GM12878 (cell line): Measurements from ENCODE around the gene FUBP3. TPM values are rescaled to one million over a fixed set of nuclear protein-coding genes. Genes with fewer than 3 reads are reported as not detected.

Source experiments
- ATAC-seq: fragments of 200-7000 bp; cut with Tn5 transposase; 3 replicates; pipeline ENCODE4 v1.9.1; 2020; ENCODE audit warnings: mild to moderate bottlenecking, moderate library complexity
- BruUV-seq: library from RNA; stranded (reverse); fragments of 400-500 nt; replicated peaks from 2 replicates; lab custom pipeline; 2021; lab: Mats Ljungman, UMichigan
- CTCF ChIA-PET: fragments of 300-600 bp; sonication (Branson Sonifier 250); formaldehyde crosslinking; extraction: SDS; loops from one replicate; lab custom pipeline; 2021; ENCODE audit warnings: inconsistent platforms; lab: Yijun Ruan, JAX
- POLR2A ChIA-PET: fragments of 350-600 bp; formaldehyde crosslinking; extraction: SDS; loops from one replicate; lab custom pipeline; 2021; ENCODE audit warnings: inconsistent platforms; lab: Charles Lee
- RAD21 ChIA-PET: fragments of 300-600 bp; sonication (Branson Sonifier 250); formaldehyde crosslinking; loops from one replicate; lab custom pipeline; 2023; ENCODE audit warnings: antibody characterized with exemption; ENCODE audit not compliant: unreplicated experiment; lab: Charles Lee
- SMC1A ChIA-PET: fragments of 300-600 bp; sonication (Branson Sonifier 250); formaldehyde crosslinking; loops from one replicate; lab custom pipeline; 2023; ENCODE audit not compliant: unreplicated experiment, uncharacterized antibody; lab: Charles Lee
- DNase-seq: peaks from one replicate; pipeline ENCODE4 v3.0.0-alpha.2; 2011; ENCODE audit warnings: low read depth, low spot score
- FAIRE-seq: peaks from 3 replicates; lab custom pipeline; 2011; peaks lifted over from hg19 to GRCh38; lab: Jason Lieb, UNC
- H2AFZ ChIP-seq: 2 replicates; pipeline ENCODE4 v1.6.0; 2011; ENCODE audit warnings: low read depth, low read length, control low read depth; ENCODE audit not compliant: control insufficient read depth
- H3K27ac ChIP-seq: 2 replicates; pipeline ENCODE4 v1.5.1; 2011; ENCODE audit warnings: control low read depth; ENCODE audit not compliant: control insufficient read depth, insufficient read depth
- H3K27me3 ChIP-seq, 2 experiments: replicated peaks in 1 of 2; 2 replicates each; pipeline versions ENCODE4 v1.6.0 to v1.6.1; 2011; ENCODE audit warnings: low read length in 1 of 2; ENCODE audit not compliant: control insufficient read depth in 2 of 2, insufficient read depth in 2 of 2
- H3K36me3 ChIP-seq, 2 experiments: 2 replicates each; pipeline ENCODE4 v1.5.1; 2011; ENCODE audit warnings: low read length in 1 of 2; ENCODE audit not compliant: control insufficient read depth in 2 of 2, insufficient read depth in 2 of 2
- H3K4me1 ChIP-seq: 2 replicates; pipeline ENCODE4 v1.6.1; 2011; ENCODE audit warnings: mild to moderate bottlenecking, low read length, moderate library complexity, mixed read lengths; ENCODE audit not compliant: control insufficient read depth, insufficient read depth
- H3K4me2 ChIP-seq: 2 replicates; pipeline ENCODE4 v1.6.0; 2011; ENCODE audit warnings: control low read depth; ENCODE audit not compliant: control insufficient read depth, insufficient read depth
- H3K4me3 ChIP-seq: fragments of 200-600 bp; sonication (generic); 2 replicates; pipeline ENCODE4 v1.5.1; 2016
- H3K79me2 ChIP-seq: 2 replicates; pipeline ENCODE4 v1.6.0; 2011; ENCODE audit warnings: low read length; ENCODE audit not compliant: control insufficient read depth, insufficient read depth
- H3K9ac ChIP-seq: 2 replicates; pipeline ENCODE4 v1.8.0; 2011; ENCODE audit warnings: low read length, control low read depth, mixed read lengths; ENCODE audit not compliant: control insufficient read depth, insufficient read depth
- H3K9me3 ChIP-seq: replicated peaks from 3 replicates; pipeline ENCODE4 v1.5.1; 2011; ENCODE audit warnings: mild to moderate bottlenecking, low read length; ENCODE audit not compliant: control insufficient read depth, insufficient read depth
- H4K20me1 ChIP-seq: 2 replicates; pipeline ENCODE4 v1.6.0; 2011; ENCODE audit not compliant: control insufficient read depth, insufficient read depth
- BRCA1 ChIP-seq: IDR thresholded peaks from 2 replicates; pipeline ENCODE4 v1.6.1; 2011; ENCODE audit warnings: low read depth, low read length, improper control_type of control experiment
- CBX5 ChIP-seq: sonication (generic); IDR thresholded peaks from 2 replicates; pipeline ENCODE4 v1.6.1; 2016; ENCODE audit warnings: low read depth, moderate library complexity, mild to moderate bottlenecking, inconsistent platforms
- EP300 ChIP-seq, 2 experiments: fragments of 150-350 bp in 1 of 2; IDR thresholded peaks; 2 replicates each; pipeline ENCODE4 v1.6.1; 2011 to 2012; ENCODE audit warnings: low read depth in 2 of 2, low read length in 2 of 2, borderline replicate concordance in 1 of 2, improper control_type of control experiment in 1 of 2, inconsistent platforms in 1 of 2; ENCODE audit not compliant: control insufficient read depth in 1 of 2
- ESRRA ChIP-seq: IDR thresholded peaks from 2 replicates; pipeline ENCODE4 v1.6.1; 2012; ENCODE audit warnings: mild to moderate bottlenecking, low read length, improper control_type of control experiment
- ETV6 ChIP-seq, 2 experiments: fragments of 450-650 bp in 1 of 2; IDR thresholded peaks in 1 of 2; conservative IDR thresholded peaks in 1 of 2; 2 replicates each; pipeline ENCODE4 v1.6.1; 2014; ENCODE audit warnings: antibody characterized with exemption in 1 of 2, borderline replicate concordance in 1 of 2, low read depth in 1 of 2, mild to moderate bottlenecking in 1 of 2, moderate library complexity in 1 of 2
- NFYA ChIP-seq: IDR thresholded peaks from 2 replicates; pipeline ENCODE4 v1.6.1; 2011; ENCODE audit warnings: low read depth, mild to moderate bottlenecking, low read length, improper control_type of control experiment, borderline replicate concordance
- NRF1 ChIP-seq: conservative IDR thresholded peaks from 2 replicates; pipeline ENCODE4 v1.6.1; 2011; ENCODE audit warnings: mild to moderate bottlenecking, low read depth, low read length, improper control_type of control experiment
- SMAD1 ChIP-seq: fragments of 450-650 bp; IDR thresholded peaks from 2 replicates; pipeline ENCODE4 v1.6.1; 2018; ENCODE audit warnings: mild to moderate bottlenecking, low read depth; ENCODE audit not compliant: partially characterized antibody
- TBL1XR1 ChIP-seq: IDR thresholded peaks from 2 replicates; pipeline ENCODE4 v1.6.1; 2012; ENCODE audit warnings: low read depth, low read length, improper control_type of control experiment
- TCF7 ChIP-seq: IDR thresholded peaks from 2 replicates; pipeline ENCODE4 v1.6.1; 2014; ENCODE audit warnings: antibody characterized with exemption, borderline replicate concordance
- YBX1 ChIP-seq: fragments of 450-650 bp; IDR thresholded peaks from 2 replicates; pipeline ENCODE4 v1.6.1; 2016; ENCODE audit warnings: antibody characterized with exemption
- ZNF217 ChIP-seq: fragments of 450-650 bp; IDR thresholded peaks from 2 replicates; pipeline ENCODE4 v1.6.1; 2017; ENCODE audit warnings: antibody characterized with exemption, mild to moderate bottlenecking
- WGBS: methylation state at CpG from one replicate; pipeline ENCODE4 v1.1.6; 2016; ENCODE audit warnings: low lambda C conversion rate; ENCODE audit not compliant: insufficient replicate concordance, insufficient coverage; ENCODE audit errors: missing lambda C conversion rate; 5-methylcytosine and 5-hydroxymethylcytosine counted together
- in situ Hi-C: fragments of 300-500 bp; cut with MboI; formaldehyde crosslinking; loops from 9 replicates; pipeline ENCODE4 v1.14.3; 2018; ENCODE audit warnings: mixed read lengths
- intact Hi-C: fragments of 100-400 bp; cut with micrococcal nuclease; formaldehyde crosslinking; loops from one replicate; pipeline ENCODE4 v1.14.2; 2022; ENCODE audit not compliant: unreplicated experiment
- polyA plus RNA-seq, 11 experiments: library from polyadenylated mRNA; depleted of rRNA in 4 of 11; unstranded in 6 of 11; stranded (reverse) in 5 of 11; fragments of >200 nt; fragmentation: Nextera tagmentation in 4 of 11; fragmentation: Illumina TruSeq in 1 of 11; extraction: Ambion mirVana in 4 of 11; extraction: Trizol in 1 of 11; gene quantifications; 1 replicate in 1 of 11; 2 replicates in 10 of 11; pipeline versions ENCODE4 v1.2.1 to v1.2.3, GENCODE V29; 2011 to 2016; ENCODE audit warnings: inconsistent platforms in 2 of 11, missing spikeins in 2 of 11, low read depth in 1 of 11
- total RNA-seq, 4 experiments: library from RNA; depleted of rRNA in 3 of 4; stranded (reverse); fragments of >200 nt in 3 of 4; fragmentation: Illumina TruSeq in 1 of 4; extraction: Trizol in 1 of 4; gene quantifications; 2 replicates each; pipeline versions ENCODE4 v1.2.1 to v1.2.3, GENCODE V29; 2013 to 2021
- TF ChIP-seq, protein P1 (sequence below): IDR thresholded peaks from 2 replicates; pipeline ENCODE4 v1.6.1; 2012; ENCODE audit warnings: mild to moderate bottlenecking, low read depth, low read length
- TF ChIP-seq, protein P2 (sequence below): fragments of 450-650 bp; IDR thresholded peaks from 2 replicates; pipeline ENCODE4 v1.6.1; 2017; ENCODE audit warnings: mild to moderate bottlenecking, moderate library complexity
- TF ChIP-seq, protein P3 (sequence below): fragments of 450-650 bp; IDR thresholded peaks from 2 replicates; pipeline ENCODE4 v1.6.1; 2018; ENCODE audit warnings: mild to moderate bottlenecking, low read depth, moderate library complexity; ENCODE audit not compliant: partially characterized antibody

The FUBP3 gene
- total and polyA plus RNA-seq, 10 of the 15 experiments (the other 5 are each of a cell fraction or from before 2014, with no cell fraction given), result 2.4 to 49.4 (median 37.2) TPM

DNA sequence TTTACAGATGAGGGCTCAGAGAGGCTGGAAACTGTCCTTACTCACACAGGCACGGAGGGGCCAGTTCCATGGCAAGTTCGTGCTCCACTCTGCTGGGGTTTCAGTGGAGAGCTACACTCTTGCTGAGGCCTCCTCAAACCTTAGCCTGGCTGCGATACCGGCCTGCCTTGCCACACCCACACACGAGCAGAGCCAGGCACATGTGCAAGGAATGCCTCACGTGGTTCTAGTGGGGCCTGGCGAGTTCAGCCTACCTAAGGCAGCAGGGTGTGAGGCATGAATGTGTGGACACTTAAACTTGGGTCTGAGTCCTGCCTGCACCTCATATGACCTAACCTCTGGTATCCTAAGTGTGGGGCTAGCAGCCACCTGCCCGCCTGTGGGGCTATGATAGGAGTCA is 63.5 kb downstream of the FUBP3 start:
- FAIRE-seq, result no peak
- H3K9ac ChIP-seq, result no peak overlapping the region
- TF ChIP-seq, protein P1, sequence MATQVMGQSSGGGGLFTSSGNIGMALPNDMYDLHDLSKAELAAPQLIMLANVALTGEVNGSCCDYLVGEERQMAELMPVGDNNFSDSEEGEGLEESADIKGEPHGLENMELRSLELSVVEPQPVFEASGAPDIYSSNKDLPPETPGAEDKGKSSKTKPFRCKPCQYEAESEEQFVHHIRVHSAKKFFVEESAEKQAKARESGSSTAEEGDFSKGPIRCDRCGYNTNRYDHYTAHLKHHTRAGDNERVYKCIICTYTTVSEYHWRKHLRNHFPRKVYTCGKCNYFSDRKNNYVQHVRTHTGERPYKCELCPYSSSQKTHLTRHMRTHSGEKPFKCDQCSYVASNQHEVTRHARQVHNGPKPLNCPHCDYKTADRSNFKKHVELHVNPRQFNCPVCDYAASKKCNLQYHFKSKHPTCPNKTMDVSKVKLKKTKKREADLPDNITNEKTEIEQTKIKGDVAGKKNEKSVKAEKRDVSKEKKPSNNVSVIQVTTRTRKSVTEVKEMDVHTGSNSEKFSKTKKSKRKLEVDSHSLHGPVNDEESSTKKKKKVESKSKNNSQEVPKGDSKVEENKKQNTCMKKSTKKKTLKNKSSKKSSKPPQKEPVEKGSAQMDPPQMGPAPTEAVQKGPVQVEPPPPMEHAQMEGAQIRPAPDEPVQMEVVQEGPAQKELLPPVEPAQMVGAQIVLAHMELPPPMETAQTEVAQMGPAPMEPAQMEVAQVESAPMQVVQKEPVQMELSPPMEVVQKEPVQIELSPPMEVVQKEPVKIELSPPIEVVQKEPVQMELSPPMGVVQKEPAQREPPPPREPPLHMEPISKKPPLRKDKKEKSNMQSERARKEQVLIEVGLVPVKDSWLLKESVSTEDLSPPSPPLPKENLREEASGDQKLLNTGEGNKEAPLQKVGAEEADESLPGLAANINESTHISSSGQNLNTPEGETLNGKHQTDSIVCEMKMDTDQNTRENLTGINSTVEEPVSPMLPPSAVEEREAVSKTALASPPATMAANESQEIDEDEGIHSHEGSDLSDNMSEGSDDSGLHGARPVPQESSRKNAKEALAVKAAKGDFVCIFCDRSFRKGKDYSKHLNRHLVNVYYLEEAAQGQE, result no peak
- TF ChIP-seq, protein P2, sequence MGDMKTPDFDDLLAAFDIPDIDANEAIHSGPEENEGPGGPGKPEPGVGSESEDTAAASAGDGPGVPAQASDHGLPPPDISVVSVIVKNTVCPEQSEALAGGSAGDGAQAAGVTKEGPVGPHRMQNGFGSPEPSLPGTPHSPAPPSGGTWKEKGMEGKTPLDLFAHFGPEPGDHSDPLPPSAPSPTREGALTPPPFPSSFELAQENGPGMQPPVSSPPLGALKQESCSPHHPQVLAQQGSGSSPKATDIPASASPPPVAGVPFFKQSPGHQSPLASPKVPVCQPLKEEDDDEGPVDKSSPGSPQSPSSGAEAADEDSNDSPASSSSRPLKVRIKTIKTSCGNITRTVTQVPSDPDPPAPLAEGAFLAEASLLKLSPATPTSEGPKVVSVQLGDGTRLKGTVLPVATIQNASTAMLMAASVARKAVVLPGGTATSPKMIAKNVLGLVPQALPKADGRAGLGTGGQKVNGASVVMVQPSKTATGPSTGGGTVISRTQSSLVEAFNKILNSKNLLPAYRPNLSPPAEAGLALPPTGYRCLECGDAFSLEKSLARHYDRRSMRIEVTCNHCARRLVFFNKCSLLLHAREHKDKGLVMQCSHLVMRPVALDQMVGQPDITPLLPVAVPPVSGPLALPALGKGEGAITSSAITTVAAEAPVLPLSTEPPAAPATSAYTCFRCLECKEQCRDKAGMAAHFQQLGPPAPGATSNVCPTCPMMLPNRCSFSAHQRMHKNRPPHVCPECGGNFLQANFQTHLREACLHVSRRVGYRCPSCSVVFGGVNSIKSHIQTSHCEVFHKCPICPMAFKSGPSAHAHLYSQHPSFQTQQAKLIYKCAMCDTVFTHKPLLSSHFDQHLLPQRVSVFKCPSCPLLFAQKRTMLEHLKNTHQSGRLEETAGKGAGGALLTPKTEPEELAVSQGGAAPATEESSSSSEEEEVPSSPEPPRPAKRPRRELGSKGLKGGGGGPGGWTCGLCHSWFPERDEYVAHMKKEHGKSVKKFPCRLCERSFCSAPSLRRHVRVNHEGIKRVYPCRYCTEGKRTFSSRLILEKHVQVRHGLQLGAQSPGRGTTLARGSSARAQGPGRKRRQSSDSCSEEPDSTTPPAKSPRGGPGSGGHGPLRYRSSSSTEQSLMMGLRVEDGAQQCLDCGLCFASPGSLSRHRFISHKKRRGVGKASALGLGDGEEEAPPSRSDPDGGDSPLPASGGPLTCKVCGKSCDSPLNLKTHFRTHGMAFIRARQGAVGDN, result no peak
- TF ChIP-seq TCF7 (no peak), ZNF217 (no peak), BRCA1 (no peak), TBL1XR1 (no peak), CBX5 (no peak), NRF1 (no peak), NFYA (no peak), EP300 (IDR thresholded peaks at IDR 0.05; ENCODE audit: borderline replicate concordance in 1 of 2, control insufficient read depth in 1 of 2, low read depth in 2 of 2, low read length in 2 of 2) (no peak), YBX1 (no peak), SMAD1 (no peak), ETV6 (conservative IDR thresholded peaks at IDR 0.05 in 1 of 2, IDR thresholded peaks at IDR 0.05 in 1 of 2; ENCODE audit: borderline replicate concordance in 1 of 2, low read depth in 1 of 2) (no peak), ESRRA (no peak)
- TF ChIP-seq, protein P3, sequence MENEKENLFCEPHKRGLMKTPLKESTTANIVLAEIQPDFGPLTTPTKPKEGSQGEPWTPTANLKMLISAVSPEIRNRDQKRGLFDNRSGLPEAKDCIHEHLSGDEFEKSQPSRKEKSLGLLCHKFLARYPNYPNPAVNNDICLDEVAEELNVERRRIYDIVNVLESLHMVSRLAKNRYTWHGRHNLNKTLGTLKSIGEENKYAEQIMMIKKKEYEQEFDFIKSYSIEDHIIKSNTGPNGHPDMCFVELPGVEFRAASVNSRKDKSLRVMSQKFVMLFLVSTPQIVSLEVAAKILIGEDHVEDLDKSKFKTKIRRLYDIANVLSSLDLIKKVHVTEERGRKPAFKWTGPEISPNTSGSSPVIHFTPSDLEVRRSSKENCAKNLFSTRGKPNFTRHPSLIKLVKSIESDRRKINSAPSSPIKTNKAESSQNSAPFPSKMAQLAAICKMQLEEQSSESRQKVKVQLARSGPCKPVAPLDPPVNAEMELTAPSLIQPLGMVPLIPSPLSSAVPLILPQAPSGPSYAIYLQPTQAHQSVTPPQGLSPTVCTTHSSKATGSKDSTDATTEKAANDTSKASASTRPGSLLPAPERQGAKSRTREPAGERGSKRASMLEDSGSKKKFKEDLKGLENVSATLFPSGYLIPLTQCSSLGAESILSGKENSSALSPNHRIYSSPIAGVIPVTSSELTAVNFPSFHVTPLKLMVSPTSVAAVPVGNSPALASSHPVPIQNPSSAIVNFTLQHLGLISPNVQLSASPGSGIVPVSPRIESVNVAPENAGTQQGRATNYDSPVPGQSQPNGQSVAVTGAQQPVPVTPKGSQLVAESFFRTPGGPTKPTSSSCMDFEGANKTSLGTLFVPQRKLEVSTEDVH, result no peak

More for the DNA sequence above, 63.5 kb downstream of the FUBP3 start:
- no peaks in the 10 kb centered on the region for H3K27me3 ChIP-seq
- H3K4me1 ChIP-seq, result no peaks in the 10 kb centered on the region
- H3K36me3 ChIP-seq, result peaks cover 0 to 2% of the 10 kb centered on the region in 2 experiments; a peak in 2 of 4 replicates
- DNase-seq, result no peak
- SMC1A ChIA-PET, result no interaction called here
- ATAC-seq, result no peak
- WGBS, result 54% methylated on average over 7 of the region's 8 CpGs
- POLR2A ChIA-PET, result no interaction called here
- H3K79me2 ChIP-seq, result no peaks in the 10 kb centered on the region
- CTCF ChIA-PET, result no interaction called here
- no peak overlapping the region for H3K4me2 ChIP-seq
- RAD21 ChIA-PET, result no interaction called here
- intact Hi-C loops, result no loop called here
- no peak overlapping the region for H3K4me3 ChIP-seq
- no peaks in the 10 kb centered on the region for H4K20me1 ChIP-seq
- in situ Hi-C loops, result no loop called here
- no peak overlapping the region for H3K27ac ChIP-seq
- H3K9me3 ChIP-seq, result no peaks in the 10 kb centered on the region
- no peak overlapping the region for H2AFZ ChIP-seq
- no TSS peak for BruUV-seq
